ENCODE results near the gene DIPK1B.

GRCh38 chr9:136681029-136681428 is 31.3 kb upstream of the DIPK1B start:
- TF ChIP-seq, protein P1, sequence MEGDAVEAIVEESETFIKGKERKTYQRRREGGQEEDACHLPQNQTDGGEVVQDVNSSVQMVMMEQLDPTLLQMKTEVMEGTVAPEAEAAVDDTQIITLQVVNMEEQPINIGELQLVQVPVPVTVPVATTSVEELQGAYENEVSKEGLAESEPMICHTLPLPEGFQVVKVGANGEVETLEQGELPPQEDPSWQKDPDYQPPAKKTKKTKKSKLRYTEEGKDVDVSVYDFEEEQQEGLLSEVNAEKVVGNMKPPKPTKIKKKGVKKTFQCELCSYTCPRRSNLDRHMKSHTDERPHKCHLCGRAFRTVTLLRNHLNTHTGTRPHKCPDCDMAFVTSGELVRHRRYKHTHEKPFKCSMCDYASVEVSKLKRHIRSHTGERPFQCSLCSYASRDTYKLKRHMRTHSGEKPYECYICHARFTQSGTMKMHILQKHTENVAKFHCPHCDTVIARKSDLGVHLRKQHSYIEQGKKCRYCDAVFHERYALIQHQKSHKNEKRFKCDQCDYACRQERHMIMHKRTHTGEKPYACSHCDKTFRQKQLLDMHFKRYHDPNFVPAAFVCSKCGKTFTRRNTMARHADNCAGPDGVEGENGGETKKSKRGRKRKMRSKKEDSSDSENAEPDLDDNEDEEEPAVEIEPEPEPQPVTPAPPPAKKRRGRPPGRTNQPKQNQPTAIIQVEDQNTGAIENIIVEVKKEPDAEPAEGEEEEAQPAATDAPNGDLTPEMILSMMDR (IDR thresholded peaks at IDR 0.05; ENCODE audit: borderline replicate concordance, extremely low read depth, low read length, poor library complexity, severe bottlenecking), result no peak
- TF ChIP-seq EZH2 (IDR thresholded peaks at IDR 0.05; ENCODE audit: borderline replicate concordance, low read depth, low read length, severe bottlenecking), result no peak
